HG03045 (cell line): ENCODE data around the gene ARRB1.
"Not testable (repeated sequence)": the region's sequence is repeated elsewhere in the genome, so short reads cannot be mapped to it uniquely, and the experiment has no call there.

Source experiments
- ATAC-seq: cut with Tn5 transposase; IDR thresholded peaks from one replicate; pipeline ENCODE4 v1.9.1; 2021; ENCODE audit warnings: mild to moderate bottlenecking, moderate library complexity; ENCODE audit not compliant: unreplicated experiment

The ARRB1 gene

DNA sequence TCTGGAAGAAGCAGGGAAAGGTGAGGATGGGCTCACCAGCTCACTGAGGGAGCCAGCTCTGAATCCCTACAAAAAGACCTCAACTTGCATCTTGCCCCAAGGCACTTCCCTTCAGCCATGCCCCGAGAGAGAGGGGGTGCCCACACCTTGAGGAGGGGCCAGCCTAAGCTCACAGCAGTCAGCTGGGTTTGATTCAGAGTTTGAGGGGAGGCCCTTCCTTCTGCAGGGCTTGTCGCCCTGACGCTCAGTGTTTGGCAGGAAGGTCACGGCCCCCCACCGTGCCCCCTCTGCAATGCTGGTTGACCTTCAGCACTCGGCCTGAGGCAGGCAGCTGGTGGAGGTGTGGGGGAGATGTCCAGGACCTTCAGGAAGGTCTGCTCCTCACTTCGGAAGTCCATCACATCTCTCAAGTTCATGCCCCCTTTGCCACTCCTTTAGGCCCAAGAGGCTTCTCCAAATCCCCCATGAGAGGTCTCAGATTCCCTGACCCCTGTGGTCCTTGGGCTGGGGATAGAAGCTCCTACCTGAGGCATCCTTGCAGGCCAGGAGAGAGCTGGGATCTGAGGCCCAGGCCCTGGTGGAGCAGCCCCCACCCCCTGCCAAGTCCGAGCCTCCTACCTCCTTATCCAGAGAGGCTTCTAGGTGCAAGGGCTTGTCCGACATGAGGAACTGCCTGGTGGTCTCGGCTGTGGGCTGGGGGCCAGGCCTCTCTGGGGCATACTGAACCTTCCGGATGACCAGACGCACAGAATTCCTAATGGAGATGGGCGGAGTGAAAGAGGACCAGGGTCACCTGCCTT, 73.3 kb downstream of the ARRB1 start:
- no peak for ATAC-seq

DNA sequence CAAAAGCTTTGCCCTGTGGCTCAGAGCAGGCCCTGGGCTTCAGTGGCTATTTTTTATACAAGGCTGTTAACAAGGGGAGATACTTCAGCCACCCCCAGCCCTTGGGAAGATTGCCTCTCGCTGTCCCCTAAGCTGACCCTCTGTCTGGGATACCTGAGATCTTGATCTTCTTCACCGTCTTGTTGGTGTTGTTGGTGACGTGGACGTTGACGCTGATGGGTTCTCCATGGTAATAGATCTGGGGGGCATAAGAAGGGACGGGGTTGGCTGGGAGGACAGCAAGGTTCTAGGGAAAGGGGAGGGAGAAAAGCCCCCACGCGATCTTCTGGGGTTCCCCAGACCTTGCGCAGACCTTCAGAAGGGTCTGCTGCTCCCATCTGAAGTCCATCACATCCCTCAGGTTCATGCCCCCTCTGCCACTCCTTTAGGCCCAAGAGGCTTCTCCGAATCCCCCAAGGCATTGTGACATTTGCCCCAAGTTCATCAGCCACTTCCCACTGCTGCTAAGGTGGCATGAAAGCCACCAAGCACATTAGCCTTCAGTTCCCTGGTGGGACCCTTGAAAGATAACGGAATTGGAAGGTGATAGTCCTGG, 74.2 kb downstream of the ARRB1 start:
- ATAC-seq = no peak

DNA sequence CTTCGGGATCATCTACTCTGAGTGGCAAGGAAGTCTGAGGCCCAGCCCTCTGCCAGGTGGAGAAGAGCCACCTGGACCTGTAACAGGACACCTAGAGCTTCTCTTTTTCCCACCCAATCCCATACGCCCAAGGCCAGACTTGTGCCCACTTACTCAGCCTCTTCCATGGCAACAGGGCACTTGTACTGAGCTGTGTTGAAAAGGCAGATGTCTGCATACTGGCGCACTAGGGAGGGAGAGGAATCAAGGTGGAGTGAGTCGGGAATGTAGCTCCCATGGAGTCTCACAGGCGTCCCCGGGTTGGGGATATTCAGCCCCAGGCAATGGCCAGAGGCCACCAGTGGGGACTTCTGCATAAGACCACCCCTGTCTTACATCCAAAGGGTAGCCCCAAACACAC, 74.8 kb downstream of the ARRB1 start:
- no peak for ATAC-seq

DNA sequence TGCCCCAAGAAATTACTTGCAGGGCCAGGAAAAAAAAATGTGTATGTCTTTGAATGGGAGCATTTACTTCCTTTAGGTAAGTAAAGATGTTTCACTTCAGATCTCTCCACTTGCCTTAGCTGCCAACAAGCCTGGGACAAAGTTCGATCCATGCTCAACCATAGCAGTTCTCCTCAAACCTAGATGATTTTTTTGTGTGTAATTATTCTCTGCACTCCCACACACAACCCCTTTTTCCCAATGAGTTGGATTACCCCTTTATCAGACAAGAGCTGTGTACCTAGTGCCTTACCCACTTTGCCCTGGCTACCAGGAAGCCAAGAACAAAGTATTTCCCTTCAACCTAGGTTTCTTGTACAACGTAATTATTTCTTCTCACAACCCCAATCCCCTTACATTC, 75.3 kb downstream of the ARRB1 start:
- ATAC-seq = no peak

DNA sequence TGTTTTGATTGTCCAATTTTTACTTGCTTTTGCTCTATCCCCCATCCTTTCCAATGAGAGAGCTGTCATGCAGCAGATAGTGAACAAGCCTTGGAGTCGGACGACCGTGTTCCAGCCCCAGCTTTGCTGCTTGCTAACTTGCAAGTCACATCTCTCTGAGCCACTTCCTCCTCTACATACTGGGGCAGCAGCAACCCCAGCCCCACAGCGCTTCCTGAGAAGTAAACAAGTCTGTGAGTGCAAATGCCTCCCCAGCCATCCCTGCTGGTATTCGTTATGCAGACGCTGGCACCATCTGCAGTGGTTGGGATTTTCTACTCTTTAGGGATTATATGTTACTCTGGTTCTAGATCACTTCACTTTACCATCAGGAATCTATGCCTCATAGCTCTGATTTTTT, 75.9 kb downstream of the ARRB1 start:
- ATAC-seq = no peak

DNA sequence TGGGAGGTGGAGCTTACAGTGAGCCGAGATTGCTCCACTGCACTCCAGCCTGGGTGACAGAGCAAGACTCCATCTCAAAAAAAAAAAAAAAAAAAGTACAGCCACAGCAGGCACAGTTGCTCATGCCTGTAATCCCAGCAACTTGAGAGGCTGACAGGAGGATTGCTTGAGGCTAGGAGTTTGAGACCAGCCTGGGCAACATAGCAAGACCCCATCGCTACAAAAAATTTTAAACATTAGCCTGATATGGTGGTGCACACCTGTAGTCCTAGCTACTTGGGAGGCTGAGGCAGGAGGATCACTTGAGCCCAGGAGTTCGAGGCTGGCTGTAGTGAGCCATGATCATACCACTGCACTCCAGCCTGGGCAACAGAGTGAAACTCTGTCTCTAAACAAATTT, 76.7 kb downstream of the ARRB1 start:
- not testable (repeated sequence) for ATAC-seq

DNA sequence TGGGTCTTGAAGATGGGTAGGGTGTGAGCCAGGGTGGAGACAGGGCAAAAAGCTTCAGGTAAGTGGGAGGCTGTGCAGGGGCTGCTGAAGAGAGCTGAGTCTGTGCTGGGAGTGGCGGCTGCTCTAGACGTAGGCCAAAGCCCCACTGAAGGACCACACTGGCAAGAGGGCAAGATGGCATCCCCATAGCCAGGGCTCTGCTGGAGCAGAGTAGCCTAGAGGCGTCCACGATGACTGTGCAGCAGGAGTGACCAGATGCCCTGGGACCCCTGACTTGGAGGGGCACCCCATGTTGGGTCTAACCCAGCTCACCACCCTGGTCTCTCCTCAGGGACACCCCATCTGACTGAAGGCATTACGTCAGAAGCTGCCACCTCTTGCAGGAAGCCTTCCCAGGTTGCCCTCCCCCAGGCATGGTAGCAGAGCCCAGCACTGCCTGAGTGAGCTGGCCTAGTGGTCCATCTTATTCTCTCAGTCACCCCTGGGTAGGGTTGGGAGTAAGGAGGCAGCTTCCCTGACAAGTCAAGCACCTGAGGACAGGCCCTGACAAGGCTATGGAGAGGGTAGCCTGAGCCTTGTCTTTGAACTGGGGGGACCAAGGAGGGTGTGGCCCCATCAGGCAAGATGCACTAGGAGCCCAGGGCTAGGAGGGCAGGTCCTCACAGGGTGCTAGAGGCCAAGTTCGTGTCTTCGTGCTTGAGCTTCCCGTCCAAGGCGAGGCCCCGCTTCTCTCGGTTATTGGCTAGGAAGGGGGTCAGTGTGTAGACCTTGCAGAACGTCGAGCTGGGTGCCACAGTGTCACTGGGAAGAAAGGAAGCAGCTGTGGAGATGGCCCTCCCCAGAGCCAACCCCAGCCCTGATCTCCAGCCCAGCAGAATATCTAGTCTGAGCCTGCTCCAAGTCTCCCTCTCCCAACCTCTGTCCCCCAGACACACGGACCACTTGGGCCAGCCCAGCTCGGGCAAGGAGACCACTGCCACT, 77.8 kb downstream of the ARRB1 start:
- ATAC-seq = no peak

DNA sequence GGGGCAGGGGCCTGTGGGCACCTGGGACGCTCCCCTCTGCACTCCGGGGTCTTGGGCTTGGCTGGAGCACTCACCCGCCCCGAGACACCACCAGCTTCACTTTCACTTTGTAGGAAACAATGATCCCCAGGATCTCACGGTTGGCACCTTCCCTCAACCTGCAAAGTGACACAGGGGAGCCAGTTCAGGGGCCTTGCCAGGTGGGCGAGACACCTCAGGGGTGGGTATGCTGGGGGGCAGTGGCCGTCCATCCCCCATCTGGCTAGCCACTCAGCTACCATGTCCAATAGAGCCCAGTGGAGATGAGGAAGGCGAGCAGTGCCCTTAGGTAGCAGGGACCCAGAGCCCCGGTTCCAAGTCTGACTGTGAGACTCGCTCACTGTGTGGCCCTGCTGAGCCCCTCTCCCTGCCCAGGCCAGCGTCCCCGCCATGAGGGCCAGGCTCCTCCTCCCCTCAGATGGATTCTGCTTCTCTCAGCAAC, 78.6 kb downstream of the ARRB1 start:
- no peak for ATAC-seq

DNA sequence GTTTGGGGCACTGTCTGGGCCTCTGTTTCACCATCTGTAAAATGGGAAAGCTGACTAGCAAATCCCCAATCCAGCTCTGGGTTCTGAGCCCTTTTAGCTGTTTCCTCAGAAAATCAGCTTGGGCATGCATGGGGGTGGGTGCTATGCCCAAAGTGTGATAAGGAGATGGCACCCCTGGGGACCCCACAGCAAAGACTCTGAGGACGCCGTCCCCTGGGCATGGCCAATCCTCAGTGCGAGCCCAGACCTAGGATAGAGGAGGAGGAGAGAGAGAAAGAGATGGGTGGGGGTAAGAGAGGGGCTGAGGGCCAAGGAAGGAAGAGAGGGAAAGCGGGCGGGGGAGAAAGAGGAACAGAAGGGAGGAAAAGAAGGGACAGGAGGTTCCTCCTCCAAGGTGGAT, 79.1 kb downstream of the ARRB1 start:
- no peak for ATAC-seq

DNA sequence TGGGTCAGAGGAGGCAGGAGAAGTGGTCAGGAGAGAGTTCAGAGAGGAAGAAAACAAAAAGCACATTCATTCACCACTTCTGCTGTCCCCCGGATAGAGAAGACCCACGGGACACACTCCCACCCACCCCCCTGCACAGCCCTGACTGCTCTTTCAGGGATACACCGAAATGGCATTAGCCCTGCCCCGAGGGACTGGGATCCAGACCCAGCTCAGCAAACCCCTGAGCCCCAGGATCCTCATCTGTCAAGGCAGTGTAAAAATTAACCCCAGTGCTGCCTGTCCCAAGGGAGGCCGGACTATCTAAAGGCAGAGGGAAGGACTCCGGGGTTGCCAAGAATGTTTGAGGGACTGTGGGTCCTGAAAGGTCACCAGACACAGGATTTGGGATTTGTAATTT, 79.7 kb downstream of the ARRB1 start:
- no peak for ATAC-seq

DNA sequence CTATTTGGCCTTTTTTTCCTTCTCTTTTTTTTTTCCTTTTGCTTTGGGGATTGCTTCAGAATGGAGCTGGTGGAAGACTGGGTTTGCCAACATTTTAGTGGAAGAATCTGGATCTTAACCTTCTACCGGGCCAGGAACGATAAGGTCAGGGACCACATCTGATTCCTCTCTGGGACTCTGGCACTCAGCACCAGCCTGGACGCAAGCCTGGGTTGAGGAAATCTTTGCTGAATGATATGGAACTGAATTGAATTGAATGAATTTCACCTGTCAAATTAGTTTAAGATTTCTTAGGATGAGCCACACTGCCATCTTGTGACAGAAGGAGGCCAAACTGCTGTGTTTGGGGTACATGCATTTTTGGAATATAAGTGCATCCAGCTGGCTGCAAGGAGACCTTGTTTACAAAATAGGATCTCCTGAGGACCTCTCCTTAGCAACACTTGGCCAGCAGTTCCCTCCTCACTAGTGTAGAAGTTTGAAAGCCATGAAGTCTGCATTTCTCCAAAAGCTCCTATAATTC, 80.5 kb downstream of the ARRB1 start:
- no peak for ATAC-seq

DNA sequence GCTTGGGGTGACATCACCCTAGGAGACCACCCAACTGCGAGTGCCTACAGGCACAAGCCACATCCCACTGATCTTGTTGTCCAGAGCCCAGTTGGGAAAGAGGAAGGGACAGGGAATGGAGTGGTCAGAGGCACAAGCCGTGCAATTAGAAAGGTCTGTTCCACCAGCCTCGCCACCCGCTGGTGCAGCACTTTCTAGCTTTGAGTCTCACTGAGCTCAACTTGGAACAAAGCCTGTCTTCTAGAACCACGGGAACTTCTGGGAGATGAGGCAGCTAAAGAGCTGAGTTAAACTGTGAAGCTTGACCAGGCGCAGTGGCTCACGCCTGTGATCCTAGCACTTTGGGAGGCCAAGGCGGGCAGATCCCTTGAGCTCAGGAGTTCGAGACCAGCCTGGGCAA, 81.6 kb downstream of the ARRB1 start:
- ATAC-seq = no peak

DNA sequence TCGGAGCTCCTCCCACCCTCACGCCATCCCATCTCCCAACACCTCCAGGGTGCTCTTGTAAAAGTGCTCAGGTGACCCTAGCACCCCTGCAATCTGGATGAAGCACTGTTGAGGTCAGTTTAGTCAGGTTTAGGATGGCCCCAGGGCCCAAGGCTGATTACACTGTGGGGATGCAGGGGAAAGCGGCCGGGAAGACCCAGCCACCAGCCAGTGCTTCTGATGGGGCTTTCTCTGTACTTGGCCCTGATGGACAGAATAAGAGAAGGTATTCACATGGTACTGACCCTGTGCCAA, 82.1 kb downstream of the ARRB1 start:
- ATAC-seq = no peak

DNA sequence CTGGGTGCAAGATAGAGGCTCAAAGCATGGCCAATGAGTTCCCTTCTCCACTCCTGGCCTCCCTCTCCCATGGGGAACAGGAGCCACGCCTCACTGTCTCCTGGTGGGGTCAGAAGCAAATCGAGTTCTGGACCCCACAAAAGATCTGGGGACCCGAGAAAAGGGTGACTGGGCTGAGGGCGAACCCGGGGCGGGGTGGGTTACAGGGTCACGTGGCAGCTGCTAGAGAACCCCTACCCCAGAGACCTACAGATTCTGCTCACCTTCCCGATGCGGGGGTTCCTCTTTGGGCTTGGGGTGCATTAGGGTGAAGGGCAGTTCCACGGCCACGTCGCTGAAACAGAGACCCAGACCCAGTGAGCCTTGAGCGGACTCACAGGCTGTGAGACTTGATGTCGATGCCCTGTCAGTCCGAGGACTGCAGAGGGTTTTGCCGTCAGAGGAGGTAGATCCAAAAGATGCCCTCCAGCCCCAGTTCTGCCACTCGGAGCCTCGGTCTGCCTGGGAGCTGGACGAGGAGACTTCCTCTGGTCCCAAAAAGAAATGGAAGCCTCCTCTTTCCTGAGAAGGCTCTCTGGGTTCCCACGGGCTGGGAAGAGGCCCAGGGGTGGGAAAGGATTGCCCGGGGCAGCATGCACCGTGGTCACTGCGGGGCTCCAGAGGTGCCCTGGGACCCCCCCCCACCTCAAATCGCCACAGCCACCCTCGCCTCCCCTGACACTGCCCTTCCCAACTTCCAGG, 82.7 kb downstream of the ARRB1 start:
- no peak for ATAC-seq

DNA sequence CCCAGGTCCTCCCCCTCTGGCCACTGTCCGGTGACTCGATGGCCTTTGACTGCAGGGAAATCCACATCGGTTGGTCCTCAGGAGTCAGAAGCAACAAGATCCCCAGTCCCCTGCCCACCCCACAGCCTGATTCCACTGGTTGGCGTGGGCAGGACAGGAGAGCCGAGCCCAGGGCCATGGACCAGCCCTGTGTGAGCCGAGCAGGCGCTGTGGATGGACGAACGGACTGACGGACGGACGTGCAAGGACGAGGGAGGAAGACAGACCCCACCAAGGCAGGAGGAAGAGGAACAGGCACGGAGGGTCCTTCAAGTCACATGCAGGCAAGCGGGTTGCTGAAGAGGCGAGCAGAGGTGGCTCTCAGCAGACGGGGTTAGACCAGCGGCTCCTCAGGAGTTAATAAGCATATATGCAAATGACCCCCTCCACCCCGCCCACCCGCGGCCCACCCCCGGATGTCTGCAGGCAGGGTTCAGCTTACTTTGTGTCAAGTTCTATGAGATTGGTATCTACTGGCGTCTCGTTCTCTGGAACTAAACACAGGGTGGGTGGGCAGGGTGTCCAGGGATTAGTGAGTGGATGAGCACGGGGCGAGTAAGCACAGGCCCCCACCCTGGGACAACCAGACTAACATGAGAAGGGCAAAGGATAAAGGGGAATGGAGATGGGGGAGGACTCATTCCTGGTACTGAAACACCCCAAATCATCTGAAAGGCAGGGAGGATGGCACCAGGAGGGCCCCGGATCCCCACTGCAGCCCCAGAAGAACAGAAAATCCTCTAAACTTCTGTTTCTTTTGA, 84.1 kb downstream of the ARRB1 start:
- no peak for ATAC-seq

DNA sequence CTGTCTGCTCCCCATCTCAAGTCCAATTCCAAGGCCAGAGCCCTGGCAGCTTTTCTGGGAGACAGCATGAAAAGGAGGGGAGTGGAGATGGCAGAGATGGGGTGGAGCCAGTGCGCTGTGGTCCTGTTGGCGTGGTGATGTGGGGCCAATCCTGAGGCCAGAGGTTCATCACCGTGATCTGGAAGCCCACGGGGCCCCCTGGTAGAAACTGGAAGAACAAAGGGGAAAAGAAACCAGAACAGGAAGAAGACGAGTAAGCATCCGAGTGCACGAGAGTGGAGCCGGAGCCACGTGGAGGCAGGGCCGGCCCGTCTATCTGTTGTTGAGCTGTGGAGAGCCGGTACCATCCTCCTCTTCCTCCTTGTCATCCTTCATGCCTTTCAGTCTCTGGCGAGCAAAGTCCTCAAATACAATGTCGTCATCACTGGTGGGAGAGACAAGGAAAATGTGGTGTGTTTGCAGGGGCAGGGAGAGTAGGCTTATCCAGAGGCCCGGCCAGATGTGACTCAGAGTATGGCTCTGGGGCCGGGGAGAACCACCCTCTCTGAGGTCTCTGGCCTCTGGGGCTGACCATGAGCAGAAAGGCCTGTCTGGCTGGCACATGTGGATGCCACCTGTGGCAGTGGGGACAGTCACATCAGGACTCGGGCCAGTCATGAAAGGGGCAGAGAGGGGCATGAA, 85.5 kb downstream of the ARRB1 start:
- no peak for ATAC-seq

DNA sequence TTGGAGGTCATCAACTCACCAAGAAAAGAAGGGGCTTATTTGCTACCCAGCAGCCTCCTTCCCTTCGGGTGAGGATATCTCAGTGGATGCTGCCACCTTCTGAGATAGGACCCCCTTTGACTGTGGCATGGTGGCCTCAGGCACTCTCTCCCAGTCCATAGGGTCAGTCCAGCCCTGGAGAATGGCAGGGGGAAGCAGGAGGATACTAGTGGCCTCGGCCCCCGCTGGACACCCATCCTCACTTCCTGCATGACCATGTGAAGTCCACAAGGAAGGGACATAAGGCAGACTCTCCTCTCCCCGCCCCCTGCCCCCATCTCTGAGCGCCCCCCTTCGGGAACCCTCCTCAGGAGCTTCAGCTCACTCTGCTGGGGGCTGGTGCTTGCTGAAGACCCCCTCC, 86.5 kb downstream of the ARRB1 start:
- no peak for ATAC-seq

DNA sequence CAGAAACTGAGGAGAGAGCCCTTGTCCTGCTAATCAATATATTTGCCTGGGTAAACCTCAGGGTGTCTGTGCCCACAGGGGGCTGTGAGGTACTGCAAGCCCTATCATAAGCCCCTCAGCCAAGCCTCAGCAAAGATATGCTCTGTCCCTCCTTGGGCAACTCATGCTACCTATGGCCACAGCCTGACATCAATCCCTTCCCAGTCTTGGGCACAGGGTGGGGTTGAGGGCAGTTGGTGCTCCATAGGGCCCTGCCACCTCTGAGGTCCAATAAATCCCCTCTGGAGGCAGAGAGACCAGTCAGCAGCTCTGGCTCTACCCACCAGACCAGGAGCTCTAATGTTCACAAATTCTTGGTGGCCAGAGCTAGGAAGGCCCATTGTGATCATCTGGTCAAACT, 87.1 kb downstream of the ARRB1 start:
- no peak for ATAC-seq

DNA sequence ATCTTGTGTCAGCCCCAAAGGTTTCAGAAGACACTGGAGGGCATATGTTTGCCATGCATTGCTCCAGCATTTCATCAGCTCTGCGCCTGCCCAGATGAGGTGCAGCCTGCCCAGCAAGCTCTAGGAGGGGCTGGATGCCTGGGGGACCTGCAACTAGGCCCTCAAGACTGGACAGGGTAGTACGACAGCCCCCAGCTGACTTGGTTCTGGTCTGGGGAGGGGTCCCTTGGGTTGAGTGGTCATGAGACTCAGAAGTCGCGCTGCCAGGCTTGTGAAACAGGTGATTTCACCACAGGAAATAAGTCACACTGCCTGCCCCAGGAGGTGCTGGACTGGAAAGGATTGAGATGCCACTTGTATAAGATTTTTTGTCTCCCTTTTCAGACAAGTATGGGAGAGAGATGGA, 87.5 kb downstream of the ARRB1 start:
- ATAC-seq = no peak
